Measurements from ENCODE around the gene MTURN. TPM values are rescaled to one million over a fixed set of nuclear protein-coding genes. Genes with fewer than 3 reads are reported as not detected.

Gene MTURN
- total RNA-seq, 4 donors from 2014 or later: 196 to 252 (median 225) TPM

DNA sequence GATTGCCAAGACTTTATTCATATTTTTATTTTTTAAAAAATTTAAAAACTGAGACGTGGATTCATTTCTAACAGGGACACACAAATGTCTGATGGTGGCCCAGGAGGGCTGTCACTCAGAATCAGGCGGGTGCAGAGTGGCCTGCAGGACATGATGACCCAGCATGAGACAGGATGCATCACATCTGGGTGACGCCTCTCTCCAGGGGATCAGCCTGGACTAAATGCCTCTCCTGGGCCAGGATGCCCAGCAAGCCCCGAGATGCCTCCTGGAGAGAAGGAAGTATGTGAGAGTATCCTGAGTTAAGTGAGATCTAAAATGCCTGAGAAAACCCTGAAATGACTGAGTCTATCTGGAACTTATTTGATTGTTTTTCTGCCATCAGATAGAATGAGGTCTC, 16.9 kb upstream of the MTURN start:
- no peak for ATAC-seq
- H3K27me3 ChIP-seq: no peaks in the 10 kb centered on the region
- no peak overlapping the region for H3K27ac ChIP-seq
- peaks cover 0 to 10% (median 0%) of the 10 kb centered on the region in 3 donors for H3K9me3 ChIP-seq
- WGBS, 2 donors (ENCODE audit: low coverage in 1 of 2): 90 to 93% methylated on average over 2 to 4 of the region's 4 CpGs
- H3K4me3 ChIP-seq: no peak overlapping the region
- H3K36me3 ChIP-seq: no peaks in the 10 kb centered on the region
- H3K4me1 ChIP-seq: no peaks in the 10 kb centered on the region
- TF ChIP-seq EP300 (IDR thresholded peaks at IDR 0.05): no peak

DNA sequence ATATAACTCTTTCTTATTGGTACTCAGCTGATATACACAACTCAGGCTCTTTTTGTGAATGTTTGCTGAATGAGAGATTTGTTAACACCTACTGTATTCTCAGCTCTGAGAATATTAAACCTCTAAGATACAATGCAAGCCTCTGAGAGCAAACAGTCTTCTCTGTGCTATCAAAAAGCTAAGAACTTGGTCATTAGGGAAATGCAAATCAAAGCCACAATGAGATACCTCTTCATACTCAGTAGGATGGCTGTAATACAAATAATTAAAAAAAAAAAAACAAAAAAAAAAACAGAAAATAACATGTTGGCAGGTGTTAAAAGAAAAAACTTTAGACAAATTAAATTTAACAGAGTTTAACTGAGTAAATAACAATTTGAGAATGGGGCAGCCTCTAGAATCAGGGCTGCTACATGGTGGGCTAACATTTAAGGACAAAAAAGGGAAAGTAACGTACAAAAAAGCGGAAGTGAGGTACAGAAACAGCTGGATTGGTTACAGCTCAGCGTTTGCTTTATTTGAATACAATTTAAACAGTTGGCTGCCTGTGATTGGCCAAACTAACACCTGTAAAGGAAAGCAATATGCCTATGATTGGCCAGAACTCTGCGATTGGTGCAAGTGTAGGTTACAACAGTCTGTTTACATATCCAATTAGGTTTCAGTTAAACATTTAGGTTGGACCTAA, 14.8 kb upstream of the MTURN start:
- TF ChIP-seq POLR2A (IDR thresholded peaks at IDR 0.05) (no peak), EP300 (IDR thresholded peaks at IDR 0.05) (no peak), POLR2AphosphoS5 (IDR thresholded peaks at IDR 0.05) (no peak)
- TF ChIP-seq, protein P1, sequence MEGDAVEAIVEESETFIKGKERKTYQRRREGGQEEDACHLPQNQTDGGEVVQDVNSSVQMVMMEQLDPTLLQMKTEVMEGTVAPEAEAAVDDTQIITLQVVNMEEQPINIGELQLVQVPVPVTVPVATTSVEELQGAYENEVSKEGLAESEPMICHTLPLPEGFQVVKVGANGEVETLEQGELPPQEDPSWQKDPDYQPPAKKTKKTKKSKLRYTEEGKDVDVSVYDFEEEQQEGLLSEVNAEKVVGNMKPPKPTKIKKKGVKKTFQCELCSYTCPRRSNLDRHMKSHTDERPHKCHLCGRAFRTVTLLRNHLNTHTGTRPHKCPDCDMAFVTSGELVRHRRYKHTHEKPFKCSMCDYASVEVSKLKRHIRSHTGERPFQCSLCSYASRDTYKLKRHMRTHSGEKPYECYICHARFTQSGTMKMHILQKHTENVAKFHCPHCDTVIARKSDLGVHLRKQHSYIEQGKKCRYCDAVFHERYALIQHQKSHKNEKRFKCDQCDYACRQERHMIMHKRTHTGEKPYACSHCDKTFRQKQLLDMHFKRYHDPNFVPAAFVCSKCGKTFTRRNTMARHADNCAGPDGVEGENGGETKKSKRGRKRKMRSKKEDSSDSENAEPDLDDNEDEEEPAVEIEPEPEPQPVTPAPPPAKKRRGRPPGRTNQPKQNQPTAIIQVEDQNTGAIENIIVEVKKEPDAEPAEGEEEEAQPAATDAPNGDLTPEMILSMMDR (IDR thresholded peaks at IDR 0.05): no peak
- H3K27ac ChIP-seq: no peak overlapping the region
- 83 to 88% methylated on average over 3 to 4 of the region's 4 CpGs for WGBS, 2 donors (ENCODE audit: low coverage in 1 of 2)
- H3K27me3 ChIP-seq: no peaks in the 10 kb centered on the region
- H3K36me3 ChIP-seq: no peaks in the 10 kb centered on the region
- H3K4me3 ChIP-seq: no peak overlapping the region
- no peak for ATAC-seq
- H3K4me1 ChIP-seq: no peaks in the 10 kb centered on the region
- no peaks in the 10 kb centered on the region for H3K9me3 ChIP-seq

DNA sequence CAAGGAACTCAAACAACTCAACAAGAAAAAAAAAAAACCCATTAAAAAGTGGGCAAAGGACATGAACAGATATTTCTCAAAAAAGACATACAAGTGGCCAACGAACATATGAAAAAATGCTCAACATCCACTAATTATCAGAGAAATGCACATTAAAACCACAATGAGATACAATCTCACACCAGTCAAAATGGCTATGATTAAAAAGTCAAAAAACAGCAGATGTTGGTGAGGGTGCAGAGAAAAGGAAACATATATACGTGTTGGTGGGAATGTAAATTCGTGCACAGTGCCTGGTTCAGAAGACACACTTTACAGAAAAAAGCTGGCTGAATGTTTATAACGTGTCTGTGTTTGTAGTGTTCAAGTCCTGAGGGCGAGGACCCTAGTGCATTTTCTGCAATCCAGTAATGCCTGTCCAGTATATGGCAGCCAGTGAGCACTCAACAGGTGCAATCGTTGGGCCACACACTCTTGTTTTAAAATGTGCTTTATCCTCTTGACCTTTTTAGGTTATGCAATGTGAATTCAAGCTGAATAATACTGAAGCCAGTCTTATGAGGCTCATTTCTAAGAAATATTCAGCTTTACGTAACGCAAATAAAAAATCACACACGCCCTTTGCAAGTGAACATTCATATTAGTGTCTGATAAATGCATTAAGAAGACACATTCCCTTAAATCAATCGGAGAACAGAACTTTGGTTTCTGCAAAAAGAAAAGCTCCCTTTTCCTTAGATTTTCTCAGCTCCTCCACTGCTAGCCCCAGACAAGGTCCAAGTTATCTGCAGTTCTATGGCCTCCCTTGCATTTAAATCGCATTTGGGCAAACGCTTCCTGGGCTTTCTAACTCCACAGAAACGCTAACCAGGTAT, 813 bp upstream of the MTURN start:
- Histone ChIP-seq H3K27me3 (no peaks in the 10 kb centered on the region), H3K4me3 (peak overlapping the region; percentile 78 to 96), H3K27ac (peak overlapping the region; percentile 89 to 99 (median 92)), H3K9me3 (no peaks in the 10 kb centered on the region), H3K36me3 (no peaks in the 10 kb centered on the region), H3K4me1 (peaks cover 0 to 35% (median 8%) of the 10 kb centered on the region in 3 donors)
- 23 to 25% methylated on average over 9 to 12 of the region's 13 CpGs for WGBS, 2 donors (ENCODE audit: low coverage in 1 of 2)
- ATAC-seq: peak; percentile 19
- no peak for TF ChIP-seq EP300 (IDR thresholded peaks at IDR 0.05)
- TF ChIP-seq, protein P1 (IDR thresholded peaks at IDR 0.05): no peak
- TF ChIP-seq POLR2A (IDR thresholded peaks at IDR 0.05): no peak
- TF ChIP-seq POLR2AphosphoS5 (IDR thresholded peaks at IDR 0.05): peak; percentile 24

DNA sequence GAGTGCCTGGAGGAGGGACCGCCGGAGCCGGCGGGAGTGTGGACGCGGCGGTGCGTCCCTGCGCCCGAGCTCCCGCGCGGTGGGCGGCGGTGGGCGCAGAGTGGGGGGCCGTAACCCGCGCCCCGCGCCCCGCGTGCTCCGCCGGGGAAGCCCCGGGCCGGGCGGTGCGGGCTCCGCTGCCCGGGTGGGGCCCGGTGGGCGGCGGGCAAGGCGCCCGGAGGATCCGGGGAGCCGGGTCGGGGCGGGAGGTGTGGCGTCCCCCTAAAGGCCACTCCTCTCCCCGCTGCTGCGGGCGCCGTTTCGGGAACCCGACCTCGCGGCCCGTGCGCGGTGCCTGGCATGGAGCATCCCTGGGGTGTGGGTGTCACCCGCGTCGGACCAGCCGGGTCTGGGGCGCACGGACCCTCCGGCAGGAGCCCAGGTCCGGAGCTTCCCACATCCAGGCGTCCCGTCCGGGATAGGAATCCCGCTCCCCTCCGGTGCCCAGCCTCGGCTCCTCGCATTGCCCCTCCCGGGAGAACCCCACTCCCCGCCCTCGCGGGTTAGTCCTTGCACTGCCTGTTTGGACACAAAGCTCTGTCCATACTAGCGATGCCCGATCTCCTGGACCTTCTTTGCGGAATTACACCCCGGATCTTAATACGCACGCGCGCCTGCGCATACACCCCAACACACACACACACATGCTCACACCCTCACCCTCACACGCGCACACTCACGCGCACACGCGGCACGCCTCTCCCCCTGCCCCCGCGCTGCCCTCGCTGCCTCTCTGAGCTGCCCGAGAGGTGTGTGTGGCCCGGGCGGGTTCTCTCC, 723 bp downstream of the MTURN start:
- H3K36me3 ChIP-seq: no peaks in the 10 kb centered on the region
- H3K4me3 ChIP-seq: peak overlapping the region; percentile 78 to 96
- no peaks in the 10 kb centered on the region for H3K9me3 ChIP-seq
- TF ChIP-seq POLR2AphosphoS5 (IDR thresholded peaks at IDR 0.05) (peak; percentile 64), POLR2A (IDR thresholded peaks at IDR 0.05) (peak in 1 of 2 donors; percentile 31), EP300 (IDR thresholded peaks at IDR 0.05) (no peak)
- TF ChIP-seq, protein P1 (IDR thresholded peaks at IDR 0.05): no peak
- H3K27ac ChIP-seq: peak overlapping the region; percentile 89 to 99 (median 92)
- no peaks in the 10 kb centered on the region for H3K27me3 ChIP-seq
- 0% methylated on average over 9 of the region's 93 CpGs; no CpG with 5 or more reads in 1 of the 2 donors for WGBS, 2 donors (ENCODE audit: low coverage in 1 of 2)
- peaks cover 0 to 51% (median 13%) of the 10 kb centered on the region in 3 donors for H3K4me1 ChIP-seq
- peak; percentile 26 for ATAC-seq
